ENCODE measurements around the gene FAM200A.

GRCh38 chr7:99596408-99596955 lies 44.6 kb upstream of the FAM200A start:
- TF ChIP-seq POLR2AphosphoS5 (IDR thresholded peaks at IDR 0.05) (no peak), CTCF (IDR thresholded peaks at IDR 0.05 in 8 of 11, conservative IDR thresholded peaks at IDR 0.05 in 3 of 11) (no peak), POLR2A (IDR thresholded peaks at IDR 0.05) (no peak)
